Measurements from ENCODE around the gene YJU2. TPM values are rescaled to one million over a fixed set of nuclear protein-coding genes. Genes with fewer than 3 reads are reported as not detected.
"Not testable (repeated sequence)": the region's sequence is repeated elsewhere in the genome, so short reads cannot be mapped to it uniquely, and the experiment has no call there.

The YJU2 gene
- 24.2 and 27.1 TPM in 2 replicates for total RNA-seq

GRCh38 chr19:4246767-4247593 is at the start of gene YJU2:
YJU2 (plus strand) TSS chr19:4247080; CDS start chr19:4247147, 67 bp downstream.
- intact Hi-C loops (cut with micrococcal nuclease), result loop anchor here (1.0 to 2.0 kb wide), 4 partner anchors 96 to 484 kb away; partner anchors contain the start of genes HDGFL2, MPND, MRPL54 and SH3GL1

- intact Hi-C loops (cut with micrococcal nuclease), result no loop called here
Observed at GRCh38 chr19:4197228-4197624, 49.7 kb upstream of the YJU2 start.

GRCh38 chr19:4197625-4198466 is 49.0 kb upstream of the YJU2 start:
- intact Hi-C loops (cut with micrococcal nuclease), result no loop called here

- intact Hi-C loops (cut with micrococcal nuclease), result no loop called here
Observed at GRCh38 chr19:4198467-4199126, 48.3 kb upstream of the YJU2 start.

- intact Hi-C loops (cut with micrococcal nuclease), result no loop called here
Observed at GRCh38 chr19:4199699-4200293, 47.1 kb upstream of the YJU2 start.

- intact Hi-C loops (cut with micrococcal nuclease), result no loop called here
Observed at GRCh38 chr19:4200940-4201542, 45.8 kb upstream of the YJU2 start.

- intact Hi-C loops (cut with micrococcal nuclease), result no loop called here
Observed at GRCh38 chr19:4201798-4202197, 45.1 kb upstream of the YJU2 start.

- intact Hi-C loops (cut with micrococcal nuclease), result no loop called here
Observed at GRCh38 chr19:4206818-4207484, 39.9 kb upstream of the YJU2 start.

- intact Hi-C loops (cut with micrococcal nuclease), result no loop called here
Observed at GRCh38 chr19:4208385-4209094, 38.3 kb upstream of the YJU2 start.

- intact Hi-C loops (cut with micrococcal nuclease), result no loop called here
Observed at GRCh38 chr19:4210166-4210731, 36.6 kb upstream of the YJU2 start.

GRCh38 chr19:4213116-4213515 is 33.8 kb upstream of the YJU2 start:
- intact Hi-C loops (cut with micrococcal nuclease), result no loop called here

GRCh38 chr19:4215807-4216206 is 31.1 kb upstream of the YJU2 start:
- intact Hi-C loops (cut with micrococcal nuclease), result no loop called here

- intact Hi-C loops (cut with micrococcal nuclease), result no loop called here
Observed at GRCh38 chr19:4216846-4217245, 30.0 kb upstream of the YJU2 start.

GRCh38 chr19:4217429-4218264 is 29.2 kb upstream of the YJU2 start:
- intact Hi-C loops (cut with micrococcal nuclease), result no loop called here

- intact Hi-C loops (cut with micrococcal nuclease), result not testable (repeated sequence)
Observed at GRCh38 chr19:4218523-4218922, 28.4 kb upstream of the YJU2 start.

- intact Hi-C loops (cut with micrococcal nuclease), result no loop called here
Observed at GRCh38 chr19:4220188-4220587, 26.7 kb upstream of the YJU2 start.

GRCh38 chr19:4224470-4224869 is 22.4 kb upstream of the YJU2 start:
- intact Hi-C loops (cut with micrococcal nuclease), result no loop called here

GRCh38 chr19:4225885-4226284 is 21.0 kb upstream of the YJU2 start:
- intact Hi-C loops (cut with micrococcal nuclease), result no loop called here
